K562 (cell line): ENCODE measurements around the gene PHF20. TPM values are rescaled to one million over a fixed set of nuclear protein-coding genes. Genes with fewer than 3 reads are reported as not detected.

Experiments
- ATAC-seq: fragments of 200-7000 bp; cut with Tn5 transposase; 3 replicates; pipeline ENCODE4 v1.9.1; 2020; ENCODE audit warnings: moderate library complexity
- BruUV-seq: library from RNA; stranded (reverse); fragments of 400-500 nt; replicated peaks from 2 replicates; lab custom pipeline; 2021; lab: Mats Ljungman, UMichigan
- CTCF ChIA-PET: fragments of 300-600 bp; formaldehyde crosslinking; extraction: SDS; loops from one replicate; lab custom pipeline; 2021; ENCODE audit warnings: low intra/inter-chr PET ratio; lab: Yijun Ruan, JAX
- POLR2A ChIA-PET: fragments of 300-600, 350-650 bp; sonication (Branson Sonifier 250); formaldehyde crosslinking; extraction: SDS; loops from one replicate; lab custom pipeline; 2021; ENCODE audit warnings: antibody characterized with exemption, inconsistent platforms; lab: Yijun Ruan, JAX
- DNase-seq, 4 experiments: peaks; one replicate each; pipeline versions ENCODE4 v3.0.0 to v3.0.0-alpha.2; 2011 to 2018; ENCODE audit warnings: low spot score in 3 of 4, mixed read lengths in 3 of 4; ENCODE audit errors: extremely low read depth in 1 of 4
- FAIRE-seq: peaks from 2 replicates; lab custom pipeline; 2011; peaks lifted over from hg19 to GRCh38; lab: Jason Lieb, UNC
- H2AFZ ChIP-seq: 2 replicates; pipeline ENCODE4 v1.6.0; 2011; ENCODE audit warnings: low read depth, low read length, control low read depth, inconsistent platforms
- H3K27ac ChIP-seq: fragments of 200-600 bp; 3 replicates; pipeline ENCODE4 v1.8.0; 2011; ENCODE audit warnings: low read depth, mild to moderate bottlenecking, control low read depth, inconsistent platforms, low read length, moderate library complexity, mixed read lengths; ENCODE audit errors: extremely low read depth
- H3K27me3 ChIP-seq, 2 experiments: fragments of 300-600 bp in 1 of 2; 2 replicates in 1 of 2; 3 replicates in 1 of 2; pipeline versions ENCODE4 v1.6.0 to v1.8.0; 2011; ENCODE audit warnings: inconsistent platforms in 2 of 2, low read length in 2 of 2, mild to moderate bottlenecking in 1 of 2, mixed read lengths in 1 of 2, moderate library complexity in 1 of 2; ENCODE audit not compliant: control insufficient read depth in 2 of 2, insufficient read depth in 2 of 2
- H3K36me3 ChIP-seq: fragments of 300-600 bp; 3 replicates; pipeline ENCODE4 v1.8.0; 2011; ENCODE audit warnings: mild to moderate bottlenecking, low read length, inconsistent platforms; ENCODE audit not compliant: control insufficient read depth, insufficient read depth
- H3K4me1 ChIP-seq, 2 experiments: fragments of 200-600 bp in 1 of 2; replicated peaks in 1 of 2; 2 replicates in 1 of 2; 3 replicates in 1 of 2; pipeline versions ENCODE4 v1.5.1 to v1.8.0; 2011; ENCODE audit warnings: inconsistent platforms in 2 of 2, low read length in 2 of 2, mild to moderate bottlenecking in 1 of 2, mixed read lengths in 1 of 2, moderate library complexity in 1 of 2; ENCODE audit not compliant: control insufficient read depth in 2 of 2, insufficient read depth in 2 of 2
- H3K4me2 ChIP-seq: 2 replicates; pipeline ENCODE4 v1.6.1; 2011; ENCODE audit warnings: low read length, control low read depth, inconsistent platforms, mixed read lengths; ENCODE audit not compliant: insufficient read depth
- H3K4me3 ChIP-seq: fragments of 200-600 bp; sonication (generic), shearing (Covaris generic); 2 replicates; pipeline ENCODE4 v1.5.1; 2016; ENCODE audit warnings: control low read depth, inconsistent platforms
- H3K79me2 ChIP-seq: fragments of 200-600 bp; 3 replicates; pipeline ENCODE4 v1.8.0; 2011; ENCODE audit warnings: low read length, inconsistent platforms; ENCODE audit not compliant: control insufficient read depth, insufficient read depth
- H3K9ac ChIP-seq, 2 experiments: 2 replicates each; pipeline versions ENCODE4 v1.6.0 to v1.6.1; 2011; ENCODE audit warnings: low read depth in 2 of 2, low read length in 2 of 2, control low read depth in 1 of 2, inconsistent platforms in 1 of 2, mild to moderate bottlenecking in 1 of 2, mixed read lengths in 1 of 2; ENCODE audit not compliant: insufficient read depth in 1 of 2
- H3K9me1 ChIP-seq: one replicate; pipeline ENCODE4 v1.6.0; 2011; ENCODE audit warnings: inconsistent platforms, mild to moderate bottlenecking, low read length, moderate library complexity; ENCODE audit not compliant: control insufficient read depth, insufficient read depth
- H3K9me3 ChIP-seq: replicated peaks from 2 replicates; pipeline ENCODE4 v1.5.1; 2011; ENCODE audit warnings: low read depth, low read length, inconsistent platforms; ENCODE audit not compliant: control insufficient read depth, insufficient read depth
- H4K20me1 ChIP-seq: replicated peaks from 2 replicates; pipeline ENCODE4 v1.6.1; 2011; ENCODE audit warnings: low read length, inconsistent platforms, mixed read lengths; ENCODE audit not compliant: control insufficient read depth, insufficient read depth
- C11orf30 ChIP-seq: fragments of 450-650 bp; IDR thresholded peaks from 2 replicates; pipeline ENCODE4 v1.6.1; 2016; ENCODE audit warnings: low read depth, mild to moderate bottlenecking
- DPF2 ChIP-seq: fragments of 450-650 bp; IDR thresholded peaks from 2 replicates; pipeline ENCODE4 v1.6.1; 2016
- E2F1 ChIP-seq: sonication (generic); formaldehyde crosslinking; IDR thresholded peaks from 2 replicates; pipeline ENCODE4 v1.8.1; 2023; ENCODE audit warnings: mild to moderate bottlenecking, missing genetic modification reagents, moderate library complexity
- EP400 ChIP-seq: fragments of 450-650 bp; IDR thresholded peaks from 2 replicates; pipeline ENCODE4 v1.6.1; 2017; ENCODE audit warnings: antibody characterized with exemption, mild to moderate bottlenecking, moderate library complexity
- HDAC2 ChIP-seq: fragments of 450-650 bp; IDR thresholded peaks from 2 replicates; pipeline ENCODE4 v1.6.1; 2016; ENCODE audit warnings: mild to moderate bottlenecking
- MAFG ChIP-seq: fragments of 450-650 bp; conservative IDR thresholded peaks from 2 replicates; pipeline ENCODE4 v1.6.1; 2016; ENCODE audit warnings: missing genetic modification characterization, missing compliant biosample characterization
- MNT ChIP-seq, 2 experiments: fragments of 450-650 bp; conservative IDR thresholded peaks; 2 replicates each; pipeline ENCODE4 v1.6.1; 2017; ENCODE audit warnings: mild to moderate bottlenecking in 2 of 2, moderate library complexity in 2 of 2
- NR2F6 ChIP-seq: fragments of 450-650 bp; formaldehyde crosslinking; IDR thresholded peaks from 2 replicates; pipeline ENCODE4 v1.4.0; 2020; ENCODE audit warnings: mild to moderate bottlenecking
- NR3C1 ChIP-seq: sonication (generic); formaldehyde crosslinking; IDR thresholded peaks from 2 replicates; pipeline ENCODE4 v1.8.1; 2022; ENCODE audit warnings: missing genetic modification reagents
- NRF1 ChIP-seq, 2 experiments: fragments of 450-650 bp; IDR thresholded peaks in 1 of 2; conservative IDR thresholded peaks in 1 of 2; 2 replicates each; pipeline ENCODE4 v1.6.1; 2014; ENCODE audit warnings: mild to moderate bottlenecking in 2 of 2
- RCOR1 ChIP-seq, 2 experiments: IDR thresholded peaks; 2 replicates each; pipeline ENCODE4 v1.6.1; 2012; ENCODE audit warnings: low read depth in 2 of 2, low read length in 2 of 2, borderline replicate concordance in 1 of 2, improper control_type of control experiment in 1 of 2
- SMARCE1 ChIP-seq: fragments of 450-650 bp; IDR thresholded peaks from 2 replicates; pipeline ENCODE4 v1.7.1; 2016; ENCODE audit warnings: mild to moderate bottlenecking
- TSC22D4 ChIP-seq: fragments of 450-650 bp; IDR thresholded peaks from 2 replicates; pipeline ENCODE4 v1.6.1; 2016; ENCODE audit warnings: missing genetic modification characterization, missing biosample characterization, control low read depth
- ZNF12 ChIP-seq: sonication (generic); formaldehyde crosslinking; IDR thresholded peaks from 2 replicates; pipeline ENCODE4 v1.4.0; 2020; ENCODE audit warnings: mild to moderate bottlenecking, missing genetic modification reagents
- ZNF121 ChIP-seq: sonication (generic); formaldehyde crosslinking; conservative IDR thresholded peaks from 2 replicates; pipeline ENCODE4 v1.8.0; 2022; ENCODE audit warnings: missing genetic modification reagents
- ZNF316 ChIP-seq: fragments of 450-650 bp; IDR thresholded peaks from 2 replicates; pipeline ENCODE4 v1.6.1; 2016
- ZNF384 ChIP-seq: IDR thresholded peaks from 2 replicates; pipeline ENCODE4 v1.6.1; 2012; ENCODE audit warnings: low read depth, low read length, improper control_type of control experiment
- ZNF512 ChIP-seq: IDR thresholded peaks from 2 replicates; pipeline ENCODE4 v1.6.1; 2016; ENCODE audit warnings: missing genetic modification characterization, missing compliant biosample characterization
- ZNF766 ChIP-seq: fragments of 200-800 bp; sonication (Bioruptor generic); conservative IDR thresholded peaks from 2 replicates; pipeline ENCODE4 v1.6.1; 2016; ENCODE audit warnings: missing genetic modification characterization, missing compliant biosample characterization
- ZSCAN32 ChIP-seq: fragments of 450-650 bp; formaldehyde crosslinking; IDR thresholded peaks from 2 replicates; pipeline ENCODE4 v1.4.0; 2020; ENCODE audit warnings: mild to moderate bottlenecking, moderate library complexity
- WGBS: fragments of 100-300 bp; shearing (Covaris generic); methylation state at CpG from one replicate; pipeline ENCODE4 v1.1.6; 2016; ENCODE audit warnings: low coverage, mixed read lengths; ENCODE audit not compliant: insufficient coverage; ENCODE audit errors: missing lambda C conversion rate; 5-methylcytosine and 5-hydroxymethylcytosine counted together
- in situ Hi-C: fragments of 300-500 bp; cut with MboI; formaldehyde crosslinking; loops from 4 replicates; pipeline ENCODE4 v1.15.0; 2018; ENCODE audit warnings: inconsistent platforms, mixed read lengths
- intact Hi-C: fragments of 100-400 bp; cut with micrococcal nuclease; formaldehyde crosslinking; loops from 2 replicates; pipeline ENCODE4 v1.14.2; 2022
- polyA plus RNA-seq, 8 experiments: library from polyadenylated mRNA; depleted of rRNA in 4 of 8; stranded (reverse) in 5 of 8; unstranded in 3 of 8; fragments of >200 nt; fragmentation: Nextera tagmentation in 2 of 8; fragmentation: Illumina TruSeq in 1 of 8; extraction: Ambion mirVana in 2 of 8; extraction: Trizol in 1 of 8; gene quantifications; 2 replicates each; pipeline versions ENCODE4 v1.2.1 to v1.2.3, GENCODE V29; 2011 to 2014; ENCODE audit warnings: inconsistent platforms in 1 of 8, missing spikeins in 1 of 8
- total RNA-seq, 7 experiments: library from RNA; depleted of rRNA in 6 of 7; stranded (reverse); fragments of >200 nt in 6 of 7; fragmentation: Illumina TruSeq in 2 of 7; extraction: Trizol in 2 of 7; gene quantifications; 2 replicates each; pipeline versions ENCODE4 v1.2.1 to v1.2.3, GENCODE V29; 2011 to 2021; ENCODE audit warnings: low replicate concordance in 1 of 7

Gene PHF20
- total and polyA plus RNA-seq, 9 of the 15 experiments (the other 6 are each of a cell fraction or from before 2014, with no cell fraction given) = 49.9 to 196 (median 70.7) TPM

GRCh38 chr20:35776513-35777101 lies 4.8 kb downstream of the PHF20 start:
- peaks cover 36% of the 10 kb centered on the region; the same call in 2 of the 3 replicates for H3K36me3 ChIP-seq
- intact Hi-C loops (loop anchor here (10.0 kb wide), 1 partner anchor 128 kb away; no protein-coding TSS in a partner anchor), in situ Hi-C loops (no loop called here)
- no peak overlapping the region for H3K4me3 ChIP-seq
- DNase-seq (peak in 3 of 4 experiments; percentile 17 to 87 (median 59)), ATAC-seq (peak; percentile 4; the same call in 1 of the 3 replicates), FAIRE-seq (peak; percentile 77)
- no peaks in the 10 kb centered on the region for H3K9me3 ChIP-seq
- BruUV-seq = no TSS peak
- H3K9ac ChIP-seq = peak overlapping the region; percentile 2 to 21; a peak in 1 of 4 replicates
- ChIA-PET POLR2A (interaction anchor here (1.0 to 4.0 kb wide), 6 partner anchors 10 to 70 kb away, joined by 3 to 28 read pairs (median 4); partner anchors contain the start of gene RBM39), CTCF (no interaction called here)
- H3K79me2 ChIP-seq = peaks cover 83% of the 10 kb centered on the region
- H3K27ac ChIP-seq = peak overlapping the region; percentile 46; the same call in 2 of the 3 replicates
- peak overlapping the region; percentile 38 for H3K4me2 ChIP-seq
- H3K4me1 ChIP-seq = peaks cover 26 to 33% of the 10 kb centered on the region in 2 experiments
- 1% methylated on average over 4 of the region's 4 CpGs for WGBS
- peaks cover 13% of the 10 kb centered on the region for H4K20me1 ChIP-seq
- H3K27me3 ChIP-seq = no peaks in the 10 kb centered on the region
- H2AFZ ChIP-seq = no peak overlapping the region
- H3K9me1 ChIP-seq = no peaks in the 10 kb centered on the region
- TF ChIP-seq E2F1 (CRISPR knock-in tag) (no peak), MAFG (peak; percentile 67), C11orf30 (peak; percentile 77), ZNF766 (CRISPR knock-in tag) (0 out of 2 replicates have a peak, but pooled peaks have one; percentile 13), ZNF12 (no peak), ZNF316 (peak; percentile 65; the same call in 1 of the 2 replicates), SMARCE1 (peak; percentile 50; the same call in 1 of the 2 replicates), RCOR1 (IDR thresholded peaks at IDR 0.05; ENCODE audit: borderline replicate concordance in 1 of 2, low read depth in 2 of 2, low read length in 2 of 2) (peak in 1 of 2 experiments; percentile 58; a peak in 1 of 4 replicates), ZNF512 (no peak), ZNF121 (CRISPR knock-in tag) (no peak), HDAC2 (peak; percentile 86; the same call in 1 of the 2 replicates), TSC22D4 (tag) (no peak), NRF1 (conservative IDR thresholded peaks at IDR 0.05 in 1 of 2, IDR thresholded peaks at IDR 0.05 in 1 of 2) (0 out of 4 replicates have a peak, but pooled peaks have one; percentile 14 to 16), MNT (conservative IDR thresholded peaks at IDR 0.05) (peak in 1 of 2 experiments; percentile 64; a peak in 2 of 4 replicates), NR2F6 (CRISPR knock-in tag) (no peak), ZSCAN32 (CRISPR knock-in tag) (no peak), EP400 (peak; percentile 58), NR3C1 (no peak), DPF2 (peak; percentile 64), ZNF384 (no peak)
